GM12878 (cell line): ENCODE data around the gene SIGLEC14. TPM values are rescaled to one million over a fixed set of nuclear protein-coding genes. Genes with fewer than 3 reads are reported as not detected.

Experiments used
- BCL3 ChIP-seq: IDR thresholded peaks from 2 replicates; pipeline ENCODE4 v1.6.1; 2011; ENCODE audit warnings: borderline replicate concordance, low read depth, mild to moderate bottlenecking, moderate library complexity, low read length; ENCODE audit not compliant: insufficient read depth, poor library complexity, severe bottlenecking
- BMI1 ChIP-seq: fragments of 450-650 bp; IDR thresholded peaks from 2 replicates; pipeline ENCODE4 v1.6.1; 2016; ENCODE audit warnings: mild to moderate bottlenecking, moderate library complexity, borderline replicate concordance
- CBX3 ChIP-seq: fragments of 200-600 bp; sonication (generic); IDR thresholded peaks from 2 replicates; pipeline ENCODE4 v1.6.1; 2016; ENCODE audit warnings: low read depth, borderline replicate concordance
- CREB1 ChIP-seq: IDR thresholded peaks from 2 replicates; pipeline ENCODE4 v1.6.1; 2012; ENCODE audit warnings: low read depth, mild to moderate bottlenecking, inconsistent platforms
- LARP7 ChIP-seq: fragments of 450-650 bp; IDR thresholded peaks from 2 replicates; pipeline ENCODE4 v1.6.1; 2017; ENCODE audit warnings: mild to moderate bottlenecking
- NR2F1 ChIP-seq: fragments of 450-650 bp; conservative IDR thresholded peaks from 2 replicates; pipeline ENCODE4 v1.6.1; 2017; ENCODE audit warnings: mild to moderate bottlenecking
- PKNOX1 ChIP-seq: fragments of 450-650 bp; IDR thresholded peaks from 2 replicates; pipeline ENCODE4 v1.6.1; 2016; ENCODE audit warnings: mild to moderate bottlenecking
- RB1 ChIP-seq: fragments of 450-650 bp; formaldehyde crosslinking; IDR thresholded peaks from 2 replicates; pipeline ENCODE4 v1.6.1; 2017; ENCODE audit warnings: mild to moderate bottlenecking, borderline replicate concordance
- SMARCA5 ChIP-seq: fragments of 450-650 bp; IDR thresholded peaks from 2 replicates; pipeline ENCODE4 v1.6.1; 2017; ENCODE audit warnings: mild to moderate bottlenecking
- STAT1 ChIP-seq: fragments of 450-650 bp; conservative IDR thresholded peaks from 2 replicates; pipeline ENCODE4 v1.6.1; 2014; ENCODE audit warnings: antibody characterized with exemption, mild to moderate bottlenecking
- TAF1 ChIP-seq: IDR thresholded peaks from 2 replicates; pipeline ENCODE4 v1.6.1; 2011; ENCODE audit warnings: mild to moderate bottlenecking, low read depth, low read length, borderline replicate concordance
- TBL1XR1 ChIP-seq: IDR thresholded peaks from 2 replicates; pipeline ENCODE4 v1.6.1; 2012; ENCODE audit warnings: low read depth, low read length, improper control_type of control experiment
- ZBTB33 ChIP-seq: fragments of 450-650 bp; IDR thresholded peaks from 2 replicates; pipeline ENCODE4 v1.6.1; 2017; ENCODE audit warnings: mild to moderate bottlenecking
- ZNF622 ChIP-seq: fragments of 450-650 bp; IDR thresholded peaks from 2 replicates; pipeline ENCODE4 v1.6.1; 2017; ENCODE audit warnings: mild to moderate bottlenecking, inconsistent platforms
- polyA plus RNA-seq, 11 experiments: library from polyadenylated mRNA; depleted of rRNA in 4 of 11; unstranded in 6 of 11; stranded (reverse) in 5 of 11; fragments of >200 nt; fragmentation: Nextera tagmentation in 4 of 11; fragmentation: Illumina TruSeq in 1 of 11; extraction: Ambion mirVana in 4 of 11; extraction: Trizol in 1 of 11; gene quantifications; 1 replicate in 1 of 11; 2 replicates in 10 of 11; pipeline versions ENCODE4 v1.2.1 to v1.2.3, GENCODE V29; 2011 to 2016; ENCODE audit warnings: inconsistent platforms in 2 of 11, missing spikeins in 2 of 11, low read depth in 1 of 11
- total RNA-seq, 4 experiments: library from RNA; depleted of rRNA in 3 of 4; stranded (reverse); fragments of >200 nt in 3 of 4; fragmentation: Illumina TruSeq in 1 of 4; extraction: Trizol in 1 of 4; gene quantifications; 2 replicates each; pipeline versions ENCODE4 v1.2.1 to v1.2.3, GENCODE V29; 2013 to 2021
- TF ChIP-seq, protein P1 (sequence below): fragments of 450-650 bp; IDR thresholded peaks from 2 replicates; pipeline ENCODE4 v1.6.1; 2014; ENCODE audit warnings: mild to moderate bottlenecking
- TF ChIP-seq, protein P2 (sequence below): fragments of 450-650 bp; conservative IDR thresholded peaks from 2 replicates; pipeline ENCODE4 v1.6.1; 2017; ENCODE audit warnings: mild to moderate bottlenecking, moderate library complexity
- TF ChIP-seq, protein P3 (sequence below): IDR thresholded peaks from 2 replicates; pipeline ENCODE4 v1.6.1; 2012; ENCODE audit warnings: improper control_type of control experiment, low read depth, low read length; ENCODE audit not compliant: insufficient replicate concordance

The SIGLEC14 gene
- total and polyA plus RNA-seq, 10 of the 15 experiments (the other 5 are each of a cell fraction or from before 2014, with no cell fraction given) = 0.57 to 8.4 (median 4.6) TPM

GRCh38 chr19:51690454-51691073 lies 43.9 kb upstream of the SIGLEC14 start (continued):
- TF ChIP-seq, protein P1, sequence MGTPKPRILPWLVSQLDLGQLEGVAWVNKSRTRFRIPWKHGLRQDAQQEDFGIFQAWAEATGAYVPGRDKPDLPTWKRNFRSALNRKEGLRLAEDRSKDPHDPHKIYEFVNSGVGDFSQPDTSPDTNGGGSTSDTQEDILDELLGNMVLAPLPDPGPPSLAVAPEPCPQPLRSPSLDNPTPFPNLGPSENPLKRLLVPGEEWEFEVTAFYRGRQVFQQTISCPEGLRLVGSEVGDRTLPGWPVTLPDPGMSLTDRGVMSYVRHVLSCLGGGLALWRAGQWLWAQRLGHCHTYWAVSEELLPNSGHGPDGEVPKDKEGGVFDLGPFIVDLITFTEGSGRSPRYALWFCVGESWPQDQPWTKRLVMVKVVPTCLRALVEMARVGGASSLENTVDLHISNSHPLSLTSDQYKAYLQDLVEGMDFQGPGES = no peak
- TF ChIP-seq LARP7 = peak; percentile 32; the same call in 1 of the 2 replicates
- TF ChIP-seq BMI1 = 0 out of 2 replicates have a peak, but pooled peaks have one; percentile 68
- no peak for TF ChIP-seq STAT1
- no peak for TF ChIP-seq TBL1XR1
- peak; percentile 96 for TF ChIP-seq NR2F1
- no peak for TF ChIP-seq RB1
- TF ChIP-seq SMARCA5 = 0 out of 2 replicates have a peak, but pooled peaks have one; percentile 58
- TF ChIP-seq TAF1 = no peak
- TF ChIP-seq ZBTB33 = no peak
- TF ChIP-seq CBX3 = no peak
- no peak for TF ChIP-seq CREB1
- TF ChIP-seq, protein P2, sequence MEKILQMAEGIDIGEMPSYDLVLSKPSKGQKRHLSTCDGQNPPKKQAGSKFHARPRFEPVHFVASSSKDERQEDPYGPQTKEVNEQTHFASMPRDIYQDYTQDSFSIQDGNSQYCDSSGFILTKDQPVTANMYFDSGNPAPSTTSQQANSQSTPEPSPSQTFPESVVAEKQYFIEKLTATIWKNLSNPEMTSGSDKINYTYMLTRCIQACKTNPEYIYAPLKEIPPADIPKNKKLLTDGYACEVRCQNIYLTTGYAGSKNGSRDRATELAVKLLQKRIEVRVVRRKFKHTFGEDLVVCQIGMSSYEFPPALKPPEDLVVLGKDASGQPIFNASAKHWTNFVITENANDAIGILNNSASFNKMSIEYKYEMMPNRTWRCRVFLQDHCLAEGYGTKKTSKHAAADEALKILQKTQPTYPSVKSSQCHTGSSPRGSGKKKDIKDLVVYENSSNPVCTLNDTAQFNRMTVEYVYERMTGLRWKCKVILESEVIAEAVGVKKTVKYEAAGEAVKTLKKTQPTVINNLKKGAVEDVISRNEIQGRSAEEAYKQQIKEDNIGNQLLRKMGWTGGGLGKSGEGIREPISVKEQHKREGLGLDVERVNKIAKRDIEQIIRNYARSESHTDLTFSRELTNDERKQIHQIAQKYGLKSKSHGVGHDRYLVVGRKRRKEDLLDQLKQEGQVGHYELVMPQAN = 0 out of 2 replicates have a peak, but pooled peaks have one; percentile 35
- no peak for TF ChIP-seq ZNF622
- no peak for TF ChIP-seq BCL3
- TF ChIP-seq, protein P3, sequence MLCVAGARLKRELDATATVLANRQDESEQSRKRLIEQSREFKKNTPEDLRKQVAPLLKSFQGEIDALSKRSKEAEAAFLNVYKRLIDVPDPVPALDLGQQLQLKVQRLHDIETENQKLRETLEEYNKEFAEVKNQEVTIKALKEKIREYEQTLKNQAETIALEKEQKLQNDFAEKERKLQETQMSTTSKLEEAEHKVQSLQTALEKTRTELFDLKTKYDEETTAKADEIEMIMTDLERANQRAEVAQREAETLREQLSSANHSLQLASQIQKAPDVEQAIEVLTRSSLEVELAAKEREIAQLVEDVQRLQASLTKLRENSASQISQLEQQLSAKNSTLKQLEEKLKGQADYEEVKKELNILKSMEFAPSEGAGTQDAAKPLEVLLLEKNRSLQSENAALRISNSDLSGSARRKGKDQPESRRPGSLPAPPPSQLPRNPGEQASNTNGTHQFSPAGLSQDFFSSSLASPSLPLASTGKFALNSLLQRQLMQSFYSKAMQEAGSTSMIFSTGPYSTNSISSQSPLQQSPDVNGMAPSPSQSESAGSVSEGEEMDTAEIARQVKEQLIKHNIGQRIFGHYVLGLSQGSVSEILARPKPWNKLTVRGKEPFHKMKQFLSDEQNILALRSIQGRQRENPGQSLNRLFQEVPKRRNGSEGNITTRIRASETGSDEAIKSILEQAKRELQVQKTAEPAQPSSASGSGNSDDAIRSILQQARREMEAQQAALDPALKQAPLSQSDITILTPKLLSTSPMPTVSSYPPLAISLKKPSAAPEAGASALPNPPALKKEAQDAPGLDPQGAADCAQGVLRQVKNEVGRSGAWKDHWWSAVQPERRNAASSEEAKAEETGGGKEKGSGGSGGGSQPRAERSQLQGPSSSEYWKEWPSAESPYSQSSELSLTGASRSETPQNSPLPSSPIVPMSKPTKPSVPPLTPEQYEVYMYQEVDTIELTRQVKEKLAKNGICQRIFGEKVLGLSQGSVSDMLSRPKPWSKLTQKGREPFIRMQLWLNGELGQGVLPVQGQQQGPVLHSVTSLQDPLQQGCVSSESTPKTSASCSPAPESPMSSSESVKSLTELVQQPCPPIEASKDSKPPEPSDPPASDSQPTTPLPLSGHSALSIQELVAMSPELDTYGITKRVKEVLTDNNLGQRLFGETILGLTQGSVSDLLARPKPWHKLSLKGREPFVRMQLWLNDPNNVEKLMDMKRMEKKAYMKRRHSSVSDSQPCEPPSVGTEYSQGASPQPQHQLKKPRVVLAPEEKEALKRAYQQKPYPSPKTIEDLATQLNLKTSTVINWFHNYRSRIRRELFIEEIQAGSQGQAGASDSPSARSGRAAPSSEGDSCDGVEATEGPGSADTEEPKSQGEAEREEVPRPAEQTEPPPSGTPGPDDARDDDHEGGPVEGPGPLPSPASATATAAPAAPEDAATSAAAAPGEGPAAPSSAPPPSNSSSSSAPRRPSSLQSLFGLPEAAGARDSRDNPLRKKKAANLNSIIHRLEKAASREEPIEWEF = no peak
- TF ChIP-seq PKNOX1 = no peak
